ENCODE data around the gene BRAF. TPM values are rescaled to one million over a fixed set of nuclear protein-coding genes. Genes with fewer than 3 reads are reported as not detected.

Gene BRAF
- total RNA-seq, result 8.2 and 16.4 TPM in 2 replicates

DNA sequence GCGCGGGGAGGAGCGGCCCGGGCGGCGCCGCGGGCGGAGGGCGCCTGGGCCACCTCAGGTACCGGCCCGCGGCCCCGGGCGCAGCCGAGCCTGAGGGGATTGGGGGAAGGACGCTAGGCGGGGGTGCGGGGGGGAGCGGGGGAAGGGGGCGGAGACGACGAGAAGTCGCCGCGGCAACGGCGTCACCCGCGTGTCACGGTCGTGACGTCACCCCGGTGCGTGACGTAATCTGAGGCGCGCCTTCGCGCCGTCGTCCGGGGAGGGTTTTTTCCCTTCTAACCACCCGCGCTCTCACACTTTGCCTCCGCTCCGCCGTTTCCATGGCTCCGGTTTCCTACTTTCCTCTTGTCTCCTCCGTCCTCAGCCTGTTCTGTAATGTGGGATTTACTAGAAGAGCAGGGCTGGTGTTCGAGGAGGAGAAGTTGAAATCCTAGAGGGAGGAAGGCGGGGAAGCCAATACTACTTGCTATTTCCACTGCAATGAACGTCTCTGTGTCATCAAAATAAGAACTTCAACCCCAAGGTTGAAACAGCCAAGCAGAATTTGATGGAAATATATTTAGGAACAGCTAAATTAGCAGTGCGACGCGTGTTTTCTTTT, at the start of gene BRAF:
BRAF (minus strand) TSS at position 109 of the 601 bp plus-strand sequence. CDS start 226 bp downstream, outside the sequence.

DNA sequence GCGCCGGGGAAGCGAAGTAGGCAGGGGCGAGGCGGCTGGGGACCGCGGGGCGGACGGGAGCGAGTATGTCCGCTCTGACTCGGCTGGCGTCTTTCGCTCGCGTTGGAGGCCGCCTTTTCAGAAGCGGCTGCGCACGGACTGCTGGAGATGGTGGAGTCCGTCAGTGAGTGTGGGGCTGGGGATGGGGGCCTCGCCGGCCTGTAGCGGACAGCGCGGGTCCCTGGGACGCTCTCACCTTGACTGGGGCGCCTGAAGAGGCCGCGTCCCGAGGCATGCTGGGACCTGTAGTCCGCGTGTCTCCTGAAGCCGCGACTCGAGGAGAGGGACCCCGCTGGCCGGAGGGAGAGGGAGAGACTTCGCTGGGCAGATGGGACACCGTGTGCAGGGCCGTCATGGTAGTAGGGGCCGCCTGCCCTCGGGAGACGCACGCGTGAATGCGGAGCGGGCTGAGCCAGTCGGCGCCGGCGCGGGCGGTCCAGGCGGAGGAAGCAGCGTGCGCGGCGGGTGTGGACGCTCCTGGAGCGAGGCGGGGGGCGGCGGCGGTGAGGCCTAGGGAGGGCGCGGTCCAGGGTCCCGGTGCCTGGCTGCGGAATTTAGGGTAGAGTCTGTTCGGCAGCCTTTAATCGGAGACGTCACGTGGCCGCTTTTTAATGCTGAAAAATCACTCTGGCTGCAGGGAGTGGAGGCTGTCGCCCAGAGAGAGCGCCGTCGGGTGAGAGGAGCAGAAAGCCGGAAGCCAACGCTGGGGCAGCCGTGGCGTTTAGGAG, 227.9 kb downstream of the BRAF start, which contains the start of gene NDUFB2:
NDUFB2 (plus strand) TSS at position 29 of the 767 bp plus-strand sequence; CDS start at position 66, 37 bp downstream.

DNA sequence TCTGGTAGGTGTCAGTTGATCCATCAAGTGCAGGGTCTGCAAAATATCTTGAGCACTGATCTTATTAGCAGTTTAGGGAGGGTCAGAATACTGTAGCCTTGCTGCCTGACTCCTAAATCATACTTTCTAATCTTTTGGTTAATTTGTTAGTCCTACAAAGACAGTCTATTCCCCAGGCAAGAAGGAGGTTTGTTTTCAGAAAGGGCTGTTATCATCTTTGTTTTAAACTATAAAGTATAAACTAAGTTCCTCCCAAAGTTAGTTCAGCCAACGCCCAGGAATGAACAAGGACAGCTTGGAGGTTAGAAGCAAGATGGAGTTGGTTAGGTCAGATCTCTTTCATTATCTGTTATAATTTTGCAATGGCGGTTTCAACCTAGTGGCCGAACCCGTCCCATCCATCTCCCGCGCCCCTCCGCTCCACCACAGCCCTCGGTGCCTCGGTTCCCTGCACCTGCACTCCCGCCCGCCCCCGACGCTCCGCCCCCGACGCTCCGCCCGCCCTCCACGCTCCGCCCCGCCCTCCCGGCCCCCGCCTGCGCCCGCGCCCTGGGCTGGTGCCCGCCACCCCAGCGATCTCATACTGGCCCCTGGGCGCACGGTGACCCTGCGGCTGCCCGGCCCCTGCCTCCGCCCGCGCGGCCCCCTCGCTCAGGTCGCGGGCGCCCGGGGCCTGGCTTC, 252.2 kb downstream of the BRAF start, which contains the start of gene ADCK2:
ADCK2 (plus strand) TSS at position 564 of the 681 bp plus-strand sequence. CDS start 386 bp downstream, outside the sequence.

Other genes starting within 250 kb of the BRAF start
- gene NDUFB2, start 228.2 kb downstream of the BRAF start, total RNA-seq, result 354 and 371 TPM in 2 replicates
- 30.2 and 37.6 TPM in 2 replicates for gene MRPS33, start 90.0 kb upstream of the BRAF start, total RNA-seq
- gene TMEM178B, start 149.1 kb upstream of the BRAF start, total RNA-seq, result under 0.01 and 0.06 TPM in 2 replicates

All from cardiac ventricle fibroblast (primary cell).